Stimulated activated CD8-positive, alpha-beta memory T cell treated with anti-CD3 and anti-CD28 coated beads, Interleukin-7, amount 100 ng/mL, for 4 hours (primary cell): ENCODE results near the gene MRPS16.
"Not testable (repeated sequence)": the region's sequence is repeated elsewhere in the genome, so short reads cannot be mapped to it uniquely, and the experiment has no call there.

Experiments
- DNase-seq, 2 donors: peaks; one replicate each; pipeline ENCODE4 v3.0.0-alpha.2; 2020; ENCODE audit warnings: low read depth in 2 of 2

Gene MRPS16

DNA sequence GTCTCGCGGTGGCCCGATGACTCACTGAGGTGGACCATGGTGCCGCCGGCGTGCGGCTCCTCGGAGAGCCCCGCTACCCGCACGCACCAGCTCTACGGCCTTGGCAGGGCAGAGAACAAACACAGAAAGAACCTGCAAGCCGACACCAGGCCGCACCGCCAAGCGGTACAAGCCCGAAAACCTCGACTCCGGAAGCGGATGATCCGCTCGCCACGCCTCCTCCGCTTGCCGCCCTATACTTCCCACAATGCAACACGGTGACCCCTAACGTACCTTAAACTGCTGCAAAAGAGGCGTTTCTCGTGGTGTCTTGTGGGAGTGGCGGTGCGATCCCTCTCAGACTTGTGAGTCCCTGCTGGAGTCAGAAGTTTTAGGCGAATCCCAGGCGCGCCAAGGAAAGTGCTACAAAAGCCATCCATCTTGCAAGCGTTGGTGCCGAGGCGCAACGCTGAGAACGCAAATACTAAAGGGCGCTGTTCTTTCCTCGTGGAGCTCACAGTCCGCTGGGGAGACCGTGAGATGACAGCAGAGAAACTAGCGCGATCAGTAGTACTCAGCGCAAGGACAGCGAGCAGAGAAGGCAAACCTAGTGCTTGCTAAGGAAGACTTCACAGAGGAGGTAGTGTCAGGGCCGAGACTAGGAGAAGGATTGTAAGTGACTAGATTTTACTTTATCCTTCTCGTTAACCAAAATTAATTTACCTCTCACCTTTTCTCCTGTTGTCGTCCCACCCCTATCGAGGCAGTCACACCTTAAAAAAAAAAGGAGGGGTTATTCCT lies at the start of gene MRPS16:
Gene MRPS16 (minus strand): TSS at position 200 of the 780 bp plus-strand sequence. CDS start 162 bp downstream, at position 38.
- DNase-seq: peak; percentile 85 to 89

DNA sequence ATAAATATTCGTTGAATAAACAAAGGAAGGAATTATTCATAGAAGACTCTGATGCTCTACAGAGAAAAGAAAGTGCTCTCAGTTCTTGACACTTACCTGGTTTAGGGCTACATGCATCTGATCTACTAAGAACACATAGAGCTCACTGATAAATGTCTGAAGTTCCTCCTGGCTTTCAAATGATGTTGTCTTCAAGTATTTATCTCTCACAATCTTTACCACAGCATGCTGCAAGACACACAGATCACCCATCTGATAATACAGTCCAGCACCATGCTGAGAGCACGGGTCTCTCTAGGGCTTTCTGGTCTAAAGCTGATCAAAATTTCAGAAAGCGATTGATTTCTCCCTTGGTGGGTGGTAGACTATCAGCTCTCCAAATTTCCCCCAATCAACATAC lies 44.5 kb upstream of the MRPS16 start:
- no peak for DNase-seq

DNA sequence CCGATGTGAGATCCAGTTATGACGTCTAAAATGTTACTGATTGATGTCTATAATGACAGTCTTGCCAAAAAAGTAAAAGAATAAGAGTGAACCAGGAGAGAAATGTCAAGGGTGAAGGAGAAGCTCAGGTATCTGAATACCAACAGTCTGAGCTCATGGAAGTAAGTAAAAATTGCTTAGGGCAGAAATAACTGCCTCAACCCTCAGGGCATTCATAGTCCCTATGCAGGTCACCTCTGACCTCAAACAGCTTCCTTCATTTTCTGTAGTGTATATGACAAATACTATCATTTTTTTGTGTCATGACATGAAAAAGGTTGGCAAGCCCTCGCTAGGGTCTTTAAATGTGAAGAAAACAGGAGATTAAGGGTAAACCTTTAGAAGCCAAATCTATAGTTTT lies 41.0 kb upstream of the MRPS16 start:
- DNase-seq: no peak

DNA sequence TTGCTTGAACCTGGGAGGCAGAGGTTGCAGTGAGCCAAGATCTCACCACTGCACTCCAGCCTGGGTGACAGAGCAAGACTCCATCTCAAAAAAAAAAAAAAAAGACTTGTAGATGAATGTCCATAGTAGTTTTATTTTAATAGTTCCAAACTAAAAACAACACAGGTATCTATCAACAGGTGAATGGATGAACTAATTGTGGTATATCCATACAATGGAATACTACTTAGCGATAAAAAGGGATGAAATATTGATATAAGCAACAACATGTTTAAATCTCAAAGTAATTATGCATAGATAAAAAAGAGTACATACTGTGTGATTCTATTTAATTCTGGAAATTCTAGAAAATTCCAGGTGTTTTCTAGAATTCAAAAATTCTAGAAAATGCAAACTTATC lies 37.5 kb upstream of the MRPS16 start:
- DNase-seq: no peak

DNA sequence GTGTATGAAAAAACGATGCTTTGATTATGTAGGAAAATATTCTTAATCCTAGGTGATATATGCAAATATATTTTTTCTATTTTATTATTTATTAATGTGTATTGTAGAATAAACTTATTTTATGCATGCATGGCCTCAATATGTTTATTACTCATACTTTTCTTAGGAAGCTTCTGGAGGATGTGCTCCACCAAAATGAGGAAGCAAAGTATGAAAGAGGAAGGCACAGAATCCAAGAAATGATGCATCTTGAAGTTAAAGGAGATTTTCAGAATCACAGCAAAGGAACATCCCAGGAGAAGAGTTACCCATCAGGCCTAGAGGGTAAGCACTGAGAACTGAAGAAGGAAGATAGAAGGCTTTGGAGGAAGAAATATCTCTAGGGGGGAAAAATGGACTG lies 35.0 kb upstream of the MRPS16 start:
- DNase-seq: no peak

DNA sequence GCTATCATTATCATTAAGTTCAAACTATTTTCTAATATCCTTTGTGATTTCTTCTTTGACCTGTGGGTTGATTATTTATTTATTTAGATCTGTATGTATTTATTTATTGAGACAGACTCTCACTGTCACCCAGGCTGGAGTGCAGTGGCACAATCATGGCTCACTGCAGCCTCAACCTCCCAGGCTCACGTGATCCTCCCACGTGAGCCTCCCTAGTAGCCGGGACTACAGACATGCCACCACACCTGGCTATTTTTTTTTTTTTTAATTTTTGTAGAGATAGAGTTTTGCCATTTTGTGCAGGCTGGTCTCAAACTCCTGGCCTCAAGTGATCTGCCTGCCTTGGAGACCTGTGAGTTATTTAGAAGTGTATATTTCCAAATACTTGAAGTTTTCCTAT lies 28.7 kb upstream of the MRPS16 start:
- DNase-seq: no peak

DNA sequence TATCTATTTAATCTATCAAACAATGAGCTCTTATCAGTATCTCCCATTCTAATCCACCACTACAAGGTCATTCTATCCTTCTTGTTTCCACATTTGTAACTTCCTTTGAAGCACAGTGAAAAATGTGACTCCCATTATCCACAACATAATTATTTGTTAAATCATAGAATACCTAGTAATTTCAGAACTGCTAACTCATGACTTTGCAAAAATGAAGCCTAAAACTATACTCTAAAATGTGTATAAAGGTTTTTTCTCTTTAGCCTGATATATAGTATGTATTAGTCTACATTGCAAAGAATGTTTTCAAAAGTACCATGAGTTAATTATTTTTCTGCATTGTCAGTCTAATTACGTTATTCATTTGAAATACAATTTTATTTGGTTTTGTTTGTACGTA lies 12.0 kb upstream of the MRPS16 start:
- DNase-seq: no peak

DNA sequence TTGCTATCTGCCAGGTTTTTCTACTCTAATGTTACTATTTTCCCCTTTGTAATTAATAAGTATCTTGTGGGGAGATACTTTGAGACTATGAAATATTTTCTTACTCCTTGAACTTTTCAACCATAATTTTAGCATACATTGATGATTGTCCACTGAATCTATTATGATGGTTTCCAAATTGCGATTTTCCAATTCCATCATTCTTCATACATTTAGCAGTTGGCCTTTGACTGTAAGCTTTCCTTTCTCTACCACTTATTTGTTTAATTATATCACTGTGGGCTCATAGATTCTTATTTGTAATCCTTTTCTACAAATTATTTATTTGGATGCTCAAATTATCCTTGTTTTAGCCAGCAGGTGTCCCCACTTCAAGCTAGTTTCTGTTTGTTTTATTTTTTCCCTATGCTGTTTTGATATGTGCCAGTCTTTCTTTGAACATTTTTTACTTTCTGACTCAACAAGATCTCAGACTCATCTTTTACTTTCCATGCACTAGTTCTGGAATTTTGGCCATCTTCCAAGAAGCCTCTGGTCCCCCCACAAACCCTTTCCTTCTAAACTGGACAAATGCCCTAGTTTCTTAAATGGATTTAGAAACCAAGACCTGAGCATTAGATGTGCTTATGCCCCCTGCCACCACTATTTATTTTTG lies 11.4 kb upstream of the MRPS16 start:
- no peak for DNase-seq

DNA sequence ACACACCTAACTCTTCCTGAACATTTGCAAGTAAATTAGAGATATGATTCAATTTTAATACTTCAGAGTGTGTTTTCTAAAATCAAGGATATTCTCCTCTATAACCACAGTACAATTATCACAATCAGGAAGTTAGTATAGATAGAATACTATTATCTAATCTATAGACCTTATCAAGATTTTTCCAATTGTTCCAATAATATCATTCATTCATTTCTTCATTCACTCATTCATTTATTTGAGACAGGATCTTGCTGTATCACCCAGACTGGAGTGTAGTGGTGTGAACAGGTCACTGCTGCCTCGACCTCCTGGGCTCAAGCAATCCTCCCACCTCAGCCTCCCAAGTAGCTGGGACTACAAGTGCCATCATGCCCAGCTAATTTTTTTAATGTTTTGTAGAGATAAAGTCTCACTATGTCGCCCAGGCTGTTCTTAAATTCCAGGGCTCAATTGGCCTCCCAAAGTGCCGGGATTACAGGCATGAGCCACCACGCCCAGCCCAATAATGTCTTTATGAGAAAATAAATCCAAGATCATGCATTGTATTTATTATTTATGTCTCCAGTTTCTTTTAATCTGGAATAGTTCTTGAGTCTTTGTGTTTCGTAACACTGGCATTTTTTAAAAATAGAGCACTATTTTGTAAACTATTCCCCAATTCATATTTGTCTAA lies 10.6 kb upstream of the MRPS16 start:
- DNase-seq: no peak

DNA sequence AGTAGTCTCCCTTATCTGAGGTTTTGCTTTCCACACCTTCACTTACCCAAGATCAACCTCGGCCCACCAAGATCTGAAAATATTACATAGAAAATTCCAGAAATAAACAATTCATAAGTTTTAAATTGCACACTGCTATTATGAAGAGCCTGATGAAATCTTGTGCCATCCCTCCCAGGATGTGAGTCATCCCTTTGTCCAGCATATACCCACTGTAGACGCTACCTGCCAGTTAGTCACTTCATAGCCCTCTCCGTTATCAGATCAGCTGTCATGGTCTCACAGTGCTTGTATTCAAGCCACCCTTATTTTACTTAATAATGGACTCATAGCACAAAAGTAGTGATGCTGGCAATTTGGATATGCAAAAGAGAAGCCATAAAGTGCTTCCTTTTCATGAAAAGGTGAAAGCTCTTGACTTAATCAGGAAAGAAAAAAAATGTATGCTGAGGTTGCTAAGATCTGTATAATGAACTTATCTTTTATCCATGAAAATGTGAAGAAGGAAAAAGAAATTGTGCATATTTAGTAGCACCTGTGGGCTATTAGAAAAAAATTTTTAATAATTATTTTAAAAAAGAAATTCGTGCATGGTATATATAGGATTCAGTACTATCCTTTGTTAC lies 9.8 kb upstream of the MRPS16 start:
- DNase-seq: no peak

DNA sequence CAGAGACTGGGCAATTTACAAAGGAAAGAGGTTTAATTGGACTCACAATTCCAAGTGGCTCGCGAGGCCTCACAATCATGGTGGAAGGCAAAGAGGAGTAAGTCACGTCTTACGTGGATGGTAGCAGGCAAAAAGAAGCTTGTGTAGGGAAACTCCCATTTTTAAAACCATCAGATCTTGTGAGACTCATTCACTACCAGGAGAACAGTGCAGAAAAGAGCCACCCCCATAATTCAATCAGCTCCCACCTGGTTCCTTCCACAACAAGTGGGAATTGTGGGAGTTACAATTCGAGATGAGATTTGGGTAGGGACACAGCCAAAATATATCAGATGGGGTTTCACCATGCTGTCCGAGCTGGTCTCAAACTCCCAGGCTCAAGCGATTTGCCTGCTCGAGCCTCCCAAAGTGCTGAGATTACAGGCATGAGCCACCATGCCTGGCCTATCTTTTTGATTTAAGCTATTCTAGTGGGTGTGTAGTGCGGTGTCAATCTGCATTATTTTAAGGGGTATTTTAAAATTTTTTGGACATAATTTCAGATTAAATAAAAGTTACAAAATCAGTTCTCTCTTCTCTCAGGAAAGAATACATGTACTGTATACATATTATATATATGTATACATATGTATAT lies 9.0 kb upstream of the MRPS16 start:
- no peak for DNase-seq

DNA sequence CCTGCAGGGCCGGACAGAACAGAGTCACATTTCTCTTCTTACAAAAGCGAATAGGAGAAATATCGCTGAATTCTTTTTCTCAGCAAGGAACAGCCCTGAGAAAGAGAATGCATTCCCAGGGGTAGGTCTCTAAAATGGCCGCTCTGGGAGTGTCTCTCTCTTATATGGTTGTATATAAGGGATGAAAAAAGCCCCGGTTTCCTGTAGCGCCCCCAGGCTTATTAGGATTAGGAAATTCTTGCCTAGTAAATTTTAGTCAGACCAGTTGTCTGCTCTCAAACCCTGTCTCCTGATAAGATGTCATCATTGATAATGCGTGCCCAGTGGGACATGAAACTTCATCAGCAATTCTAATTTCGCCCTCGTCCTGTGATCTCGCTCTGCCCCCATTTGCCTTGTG lies 6.2 kb upstream of the MRPS16 start:
- DNase-seq: not testable (repeated sequence)

DNA sequence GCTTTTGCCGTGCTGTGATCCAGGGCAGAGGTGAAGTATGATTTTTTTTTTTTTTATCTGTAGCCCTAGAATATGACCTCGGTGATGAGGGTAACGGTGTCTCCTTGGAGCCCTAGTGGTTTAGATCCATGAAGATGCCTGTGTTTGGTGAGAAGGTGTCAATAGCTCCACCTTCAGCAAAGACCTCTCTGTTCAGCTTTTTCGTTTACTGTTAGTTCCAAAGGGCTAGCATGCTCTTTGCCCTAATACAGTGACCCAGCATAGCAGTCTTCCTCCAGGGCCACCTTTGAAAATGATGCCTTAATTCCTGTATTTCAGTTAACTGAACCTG lies 746 bp upstream of the MRPS16 start:
- DNase-seq: no peak

DNA sequence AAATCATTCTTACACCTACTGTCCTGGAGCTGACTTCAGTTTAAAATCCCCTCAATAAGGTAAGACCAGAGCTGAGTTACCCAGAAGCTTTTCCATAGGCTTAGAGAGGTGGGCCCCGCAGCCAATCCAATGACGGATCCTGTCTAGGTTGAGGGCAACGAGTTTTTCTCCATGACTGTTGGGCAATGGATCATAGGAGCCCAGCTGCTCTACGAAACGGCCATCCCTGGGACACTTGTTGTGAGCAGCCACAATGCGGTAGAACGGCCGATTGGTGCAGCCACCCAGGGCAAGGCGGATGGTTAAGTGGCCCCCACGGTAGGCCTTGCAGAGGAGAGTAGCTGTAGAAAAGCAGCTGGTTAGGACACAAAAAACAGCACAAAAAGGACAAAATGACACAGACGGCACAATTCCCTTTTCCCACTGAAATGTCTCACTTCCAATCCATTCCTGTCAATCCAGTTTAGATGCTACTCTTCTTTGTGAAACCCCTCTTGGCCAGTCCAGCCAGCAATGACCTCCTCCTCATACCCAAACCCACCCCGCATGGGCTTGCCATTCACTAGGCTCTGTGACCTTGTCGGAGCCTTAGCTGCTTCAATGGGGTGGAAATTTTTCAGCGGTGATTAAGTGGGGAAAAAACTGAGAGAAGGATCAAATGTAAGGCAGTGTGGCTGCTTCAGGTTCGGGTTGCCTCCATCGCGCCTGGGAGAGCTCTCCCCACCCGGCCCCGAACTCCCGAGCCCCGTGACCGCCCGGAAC lies 580 bp downstream of the MRPS16 start:
- no peak for DNase-seq

DNA sequence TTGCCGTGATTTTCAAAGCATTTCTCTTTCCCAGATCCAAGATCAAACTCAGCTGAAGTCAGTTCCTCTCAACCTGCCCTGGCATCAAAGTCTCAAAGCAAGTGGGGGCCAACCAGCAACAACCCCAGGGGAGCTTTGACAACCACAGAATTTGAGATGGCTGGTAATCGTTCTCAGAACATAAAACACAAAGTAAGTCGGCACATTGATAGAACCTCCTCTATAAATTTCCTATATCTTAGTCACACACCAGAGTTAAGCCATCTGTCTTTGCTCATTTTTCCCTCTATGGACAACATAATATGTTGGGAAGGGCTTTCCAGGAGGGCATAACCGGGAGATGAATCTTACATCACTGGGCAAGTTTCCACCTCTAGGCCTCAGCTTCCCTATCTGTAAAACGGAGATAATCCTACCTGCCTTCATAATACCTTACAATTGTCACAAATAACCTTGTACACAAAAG lies 4.2 kb downstream of the MRPS16 start:
- no peak for DNase-seq

DNA sequence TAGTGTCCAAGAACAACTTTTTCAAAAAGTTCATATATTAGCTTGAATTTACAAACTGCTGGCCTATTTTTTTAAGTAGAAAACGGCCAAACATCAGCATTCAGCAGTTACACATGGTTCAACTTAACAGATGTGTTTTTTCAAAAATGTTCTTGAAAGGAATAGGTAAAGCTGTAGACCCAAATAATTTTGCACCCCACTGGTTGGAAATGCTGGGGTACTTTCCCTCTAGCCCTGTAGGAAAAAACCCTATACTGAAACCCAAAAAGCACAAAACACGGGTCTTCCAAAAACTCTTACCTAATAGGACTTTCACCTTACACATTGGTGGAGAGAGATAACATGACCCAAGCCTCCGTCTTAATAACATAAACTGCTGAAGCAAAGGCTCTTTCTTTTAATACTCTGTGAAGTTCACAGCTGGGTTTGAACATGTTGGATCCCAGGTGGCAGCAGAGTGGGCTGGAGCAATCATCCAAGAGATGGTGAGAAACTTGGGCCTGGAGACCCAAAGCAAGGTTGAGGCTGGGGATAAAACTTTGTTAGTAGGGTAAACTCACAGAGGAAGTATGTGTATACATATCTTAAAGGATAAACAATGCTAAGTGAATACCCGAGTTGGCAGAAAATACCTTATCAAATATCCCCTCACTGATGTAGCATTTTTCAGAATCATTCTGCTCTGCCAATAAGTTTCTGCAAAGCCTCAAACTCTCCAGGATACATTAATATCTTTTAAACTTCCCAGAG lies 4.8 kb downstream of the MRPS16 start:
- no peak for DNase-seq

DNA sequence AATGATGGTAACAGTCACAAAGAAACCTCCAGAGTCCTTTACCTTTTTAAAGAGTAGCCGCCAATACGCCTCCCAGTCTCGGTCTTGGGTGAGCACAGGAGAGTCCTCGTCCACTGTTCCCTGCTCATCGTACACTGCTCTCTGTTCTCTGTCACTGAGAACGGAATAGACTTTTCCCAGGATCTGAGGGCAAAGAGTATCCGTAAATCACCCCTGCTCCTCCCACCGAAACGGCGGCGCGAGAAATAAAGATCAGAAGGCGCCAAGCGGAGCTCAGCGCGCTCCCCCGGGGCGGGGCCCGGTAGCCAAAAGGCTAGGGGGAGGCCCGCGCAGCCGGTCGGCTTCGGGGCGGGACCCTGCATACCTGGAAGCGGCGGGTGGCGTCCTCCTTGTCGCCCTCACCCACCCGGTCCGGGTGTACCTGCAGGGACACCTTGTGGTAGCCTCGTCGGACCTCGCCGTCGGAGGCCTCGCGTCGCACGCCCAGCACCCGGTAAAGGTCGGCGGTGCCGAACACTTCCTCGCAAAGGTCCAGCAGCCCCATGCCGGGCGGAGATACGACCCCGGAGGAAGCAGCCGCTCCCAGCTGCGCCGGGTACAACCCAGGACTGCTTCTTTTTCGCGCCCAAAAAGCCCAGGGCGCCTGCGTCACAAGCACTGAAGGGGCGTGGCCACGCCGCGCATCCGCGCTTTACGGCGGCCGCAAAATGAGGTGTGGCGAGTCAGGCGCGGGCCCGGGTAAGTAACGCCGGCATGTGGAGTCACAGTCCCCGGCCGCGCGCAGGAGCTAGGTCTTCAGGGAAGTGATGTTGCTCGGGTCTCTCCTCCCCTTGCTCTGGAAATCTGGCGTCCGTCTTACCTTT lies 5.6 kb downstream of the MRPS16 start, which contains the start of gene DNAJC9:
Gene DNAJC9 (minus strand): TSS at position 610 of the 863 bp plus-strand sequence. CDS start 66 bp downstream, at position 544.
- peak; percentile 90 to 93 for DNase-seq

DNA sequence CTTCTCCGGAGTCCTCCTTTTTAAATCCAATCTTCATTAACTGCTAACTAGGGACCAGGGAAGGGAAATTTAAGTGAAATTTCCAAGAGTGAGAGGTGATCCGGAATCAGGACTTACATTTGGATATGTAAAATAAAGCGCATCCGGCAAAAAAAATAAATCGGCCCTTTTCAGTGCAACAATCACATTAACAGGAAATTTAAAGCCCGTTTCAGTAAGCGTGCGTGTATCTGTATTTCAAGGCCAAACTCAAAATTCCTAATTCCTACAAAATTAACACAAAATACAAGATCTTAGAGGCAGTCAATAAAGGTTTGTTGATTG lies 6.2 kb downstream of the MRPS16 start:
- DNase-seq: no peak

DNA sequence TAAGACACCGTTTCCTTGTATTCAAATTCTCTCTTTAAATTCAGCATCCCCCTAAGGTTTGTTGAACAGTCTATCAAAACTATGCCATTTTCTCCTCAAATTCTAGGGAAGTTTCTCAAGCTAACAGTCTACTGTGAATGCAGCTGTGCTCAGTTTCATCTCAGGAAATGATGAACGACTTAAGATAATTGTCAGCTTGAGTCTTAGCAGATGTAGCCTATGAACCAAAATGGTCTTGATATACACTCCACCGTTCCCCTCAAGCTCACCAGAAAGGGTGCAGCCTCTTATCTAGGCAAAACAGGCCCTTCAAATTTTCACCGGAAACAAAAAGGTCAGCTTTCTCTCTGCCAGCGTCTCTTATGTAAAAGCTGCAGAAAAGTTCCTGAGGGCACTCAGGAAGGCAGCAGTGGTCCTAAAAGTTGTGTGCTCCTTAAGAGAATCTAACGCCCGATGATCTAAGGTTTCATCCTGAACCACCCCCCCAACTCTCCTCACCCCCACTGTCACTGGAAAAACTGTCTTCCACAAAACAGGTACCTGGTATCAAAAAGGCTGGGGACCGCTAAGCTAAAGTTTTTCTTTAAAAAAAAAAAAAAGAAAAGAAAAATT lies 7.5 kb downstream of the MRPS16 start:
- no peak for DNase-seq
